Ovary (tissue), 3 donors: ENCODE measurements around the gene FTCDNL1.

ENCODE experiments used
- CTCF ChIP-seq, 3 donors: fragments of 450-650 bp in 2 of 3; fragments of 200-600 bp in 1 of 3; IDR thresholded peaks; one replicate each; pipeline versions ENCODE4 v1.5.1 to v1.8.0; 2016 to 2022; ENCODE audit warnings: antibody characterized with exemption in 3 of 3, mild to moderate bottlenecking in 1 of 3
- EP300 ChIP-seq: sonication (generic); formaldehyde crosslinking; IDR thresholded peaks from one replicate; pipeline ENCODE4 v1.6.1; 2017; ENCODE audit warnings: antibody characterized with exemption
- POLR2A ChIP-seq: fragments of 450-650 bp; IDR thresholded peaks from one replicate; pipeline ENCODE4 v1.6.1; 2017; ENCODE audit warnings: antibody characterized with exemption, mild to moderate bottlenecking, moderate library complexity
- donor health status: DM: no; HTN: no; CAD: no.

GRCh38 chr2:199756743-199757142 lies 94.2 kb downstream of the FTCDNL1 start:
- TF ChIP-seq CTCF (IDR thresholded peaks at IDR 0.05) (no peak), POLR2A (no peak), EP300 (no peak)
